ENCODE measurements around the gene LEAP2.
A peak's percentile ranks its signal among the peaks of the same experiment; 100 is the strongest.

LEAP2 gene

GRCh38 chr5:132860742-132861141 lies 12.7 kb upstream of the LEAP2 start:
- Histone ChIP-seq H3K4me1 (ENCODE audit: insufficient read depth, low read length, poor library complexity, severe bottlenecking) (no peaks in the 10 kb centered on the region), H4K20me1 (ENCODE audit: insufficient read depth, low read length, poor library complexity, severe bottlenecking) (no peaks in the 10 kb centered on the region), H3K27me3 (ENCODE audit: insufficient read depth, low read length, poor library complexity, severe bottlenecking) (no peaks in the 10 kb centered on the region), H3K36me3 (ENCODE audit: insufficient read depth, low read length) (no peaks in the 10 kb centered on the region), H3K4me3 (ENCODE audit: low read length, poor library complexity, severe bottlenecking) (no peak overlapping the region), H3K9me2 (replicated peaks; ENCODE audit: low read depth, low read length) (no peaks in the 10 kb centered on the region), H3K9ac (ENCODE audit: low read depth, low read length, poor library complexity, severe bottlenecking) (no peak overlapping the region), H3K9me3 (ENCODE audit: insufficient read depth, low read depth, low read length) (no peaks in the 10 kb centered on the region), H3F3A (ENCODE audit: low read depth) (no peaks in the 10 kb centered on the region), H3K4me2 (ENCODE audit: low read depth, low read length, poor library complexity, severe bottlenecking) (no peak overlapping the region), H2AFZ (ENCODE audit: low read length) (no peak overlapping the region), H3K79me2 (ENCODE audit: insufficient read depth, low read length) (0 out of 2 replicates have a peak, but pooled peaks cover 1% of the 10 kb centered on the region)
- TF ChIP-seq EZH2phosphoT487 (IDR thresholded peaks at IDR 0.05; ENCODE audit: borderline replicate concordance) = no peak
- TF ChIP-seq CTCF (conservative IDR thresholded peaks at IDR 0.05; ENCODE audit: low read length) = no peak

GRCh38 chr5:132865668-132866341 lies 7.7 kb upstream of the LEAP2 start:
- peaks cover 7% of the 10 kb centered on the region; the same call in 1 of the 2 replicates for H3K36me3 ChIP-seq (ENCODE audit: insufficient read depth, low read length)
- H3K4me3 ChIP-seq (ENCODE audit: low read length, poor library complexity, severe bottlenecking) = peak overlapping the region; percentile 88
- no peaks in the 10 kb centered on the region for H3K9me3 ChIP-seq (ENCODE audit: insufficient read depth, low read depth, low read length)
- H3K79me2 ChIP-seq (ENCODE audit: insufficient read depth, low read length) = peaks cover 22% of the 10 kb centered on the region
- H3K27me3 ChIP-seq (ENCODE audit: insufficient read depth, low read length, poor library complexity, severe bottlenecking) = no peaks in the 10 kb centered on the region
- H2AFZ ChIP-seq (ENCODE audit: low read length) = peak overlapping the region; percentile 84
- no peaks in the 10 kb centered on the region for H3F3A ChIP-seq (ENCODE audit: low read depth)
- TF ChIP-seq CTCF (conservative IDR thresholded peaks at IDR 0.05; ENCODE audit: low read length) (no peak), EZH2phosphoT487 (IDR thresholded peaks at IDR 0.05; ENCODE audit: borderline replicate concordance) (no peak)
- peak overlapping the region; percentile 84 for H3K9ac ChIP-seq (ENCODE audit: low read depth, low read length, poor library complexity, severe bottlenecking)
- peaks cover 5% of the 10 kb centered on the region for H3K4me1 ChIP-seq (ENCODE audit: insufficient read depth, low read length, poor library complexity, severe bottlenecking)
- H3K9me2 ChIP-seq (replicated peaks; ENCODE audit: low read depth, low read length) = no peaks in the 10 kb centered on the region
- H3K4me2 ChIP-seq (ENCODE audit: low read depth, low read length, poor library complexity, severe bottlenecking) = peak overlapping the region; percentile 86
- H4K20me1 ChIP-seq (ENCODE audit: insufficient read depth, low read length, poor library complexity, severe bottlenecking) = peaks cover 11% of the 10 kb centered on the region

GRCh38 chr5:132866342-132867045 lies 7.0 kb upstream of the LEAP2 start, which contains the start of the genes GDF9 and UQCRQ:
TSS of gene GDF9 (minus strand) at chr5:132866469. CDS start at chr5:132864533, 1,936 bp downstream.
TSS of gene UQCRQ (plus strand) at chr5:132866642. CDS start at chr5:132866882, 240 bp downstream.
- Histone ChIP-seq H3F3A (ENCODE audit: low read depth) (no peaks in the 10 kb centered on the region), H3K36me3 (ENCODE audit: insufficient read depth, low read length) (peaks cover 7% of the 10 kb centered on the region; the same call in 1 of the 2 replicates), H3K9me3 (ENCODE audit: insufficient read depth, low read depth, low read length) (no peaks in the 10 kb centered on the region), H4K20me1 (ENCODE audit: insufficient read depth, low read length, poor library complexity, severe bottlenecking) (peaks cover 11% of the 10 kb centered on the region), H2AFZ (ENCODE audit: low read length) (peak within 1 kb of the TSS; percentile 84), H3K9me2 (replicated peaks; ENCODE audit: low read depth, low read length) (no peaks in the 10 kb centered on the region), H3K9ac (ENCODE audit: low read depth, low read length, poor library complexity, severe bottlenecking) (peak within 1 kb of the TSS; percentile 84), H3K4me3 (ENCODE audit: low read length, poor library complexity, severe bottlenecking) (peak within 1 kb of the TSS; percentile 88), H3K27me3 (ENCODE audit: insufficient read depth, low read length, poor library complexity, severe bottlenecking) (no peaks in the 10 kb centered on the region), H3K4me2 (ENCODE audit: low read depth, low read length, poor library complexity, severe bottlenecking) (peak within 1 kb of the TSS; percentile 86), H3K4me1 (ENCODE audit: insufficient read depth, low read length, poor library complexity, severe bottlenecking) (peaks cover 5% of the 10 kb centered on the region), H3K79me2 (ENCODE audit: insufficient read depth, low read length) (peaks cover 22% of the 10 kb centered on the region)
- TF ChIP-seq EZH2phosphoT487 (IDR thresholded peaks at IDR 0.05; ENCODE audit: borderline replicate concordance) = no peak

Data from Loucy (cell line).